GM04504 (cell line): ENCODE results near the gene ELANE.
"Not testable (repeated sequence)": the region's sequence is repeated elsewhere in the genome, so short reads cannot be mapped to it uniquely, and the experiment has no call there.

Experiments used
- DNase-seq: peaks from one replicate; pipeline ENCODE4 v3.0.0-alpha.2; 2012; ENCODE audit warnings: low read depth

Gene ELANE

GRCh38 chr19:862581-863314 lies 10.6 kb downstream of the ELANE start:
- no peak for DNase-seq

GRCh38 chr19:863315-863620 lies 11.2 kb downstream of the ELANE start:
- no peak for DNase-seq

GRCh38 chr19:866769-867300 lies 14.7 kb downstream of the ELANE start:
- DNase-seq, result no peak

GRCh38 chr19:867301-867793 lies 15.2 kb downstream of the ELANE start:
- no peak for DNase-seq

GRCh38 chr19:867855-868457 lies 15.9 kb downstream of the ELANE start:
- DNase-seq, result no peak

GRCh38 chr19:868458-869244 lies 16.5 kb downstream of the ELANE start:
- DNase-seq, result no peak

GRCh38 chr19:869245-870177 lies 17.4 kb downstream of the ELANE start:
- peak; percentile 92 for DNase-seq

- DNase-seq, result no peak
Observed at GRCh38 chr19:870314-870713, 18.2 kb downstream of the ELANE start.

- DNase-seq, result no peak
Observed at GRCh38 chr19:870963-871401, 18.9 kb downstream of the ELANE start.

GRCh38 chr19:871446-872265 lies 19.6 kb downstream of the ELANE start:
- DNase-seq, result no peak

GRCh38 chr19:872266-872951 lies 20.3 kb downstream of the ELANE start:
- peak; percentile 62 for DNase-seq

- DNase-seq, result peak; percentile 68
Observed at GRCh38 chr19:873084-873483, 21.0 kb downstream of the ELANE start.

GRCh38 chr19:873561-874041 lies 21.5 kb downstream of the ELANE start:
- DNase-seq, result no peak

- DNase-seq, result no peak
Observed at GRCh38 chr19:875265-875879, 23.3 kb downstream of the ELANE start.

- no peak for DNase-seq
Observed at GRCh38 chr19:876089-876488, 24.0 kb downstream of the ELANE start.

- no peak for DNase-seq
Observed at GRCh38 chr19:876780-877314, 24.7 kb downstream of the ELANE start.

GRCh38 chr19:877992-878660 lies 26.0 kb downstream of the ELANE start:
- DNase-seq, result not testable (repeated sequence)

GRCh38 chr19:878751-879561 lies 26.9 kb downstream of the ELANE start:
- not testable (repeated sequence) for DNase-seq
